Caco-2 (cell line): ENCODE measurements around the gene TIMM17A. TPM values are rescaled to one million over a fixed set of nuclear protein-coding genes. Genes with fewer than 3 reads are reported as not detected.

Source experiments
- BruUV-seq: library from RNA; stranded (reverse); fragments of 400-500 nt; replicated peaks from 2 replicates; lab custom pipeline; 2021; lab: Mats Ljungman, UMichigan
- CTCF ChIA-PET: fragments of 300-600 bp; sonication (Branson Sonifier 250); formaldehyde crosslinking; loops from one replicate; lab custom pipeline; 2022; ENCODE audit warnings: antibody characterized with exemption; lab: Charles Lee
- POLR2A ChIA-PET: fragments of 300-600 bp; sonication (Branson Sonifier 250); formaldehyde crosslinking; loops from one replicate; lab custom pipeline; 2022; ENCODE audit warnings: antibody characterized with exemption; lab: Charles Lee
- DNase-seq, 2 experiments: peaks; one replicate each; pipeline versions ENCODE4 v3.0.0 to v3.0.0-alpha.2; 2020 to 2022
- H3K27me3 ChIP-seq: replicated peaks from 2 replicates; pipeline ENCODE4 v1.6.0; 2011; ENCODE audit warnings: low read length; ENCODE audit not compliant: control insufficient read depth, insufficient read depth
- H3K36me3 ChIP-seq: 2 replicates; pipeline ENCODE4 v1.5.1; 2011; ENCODE audit warnings: low read length; ENCODE audit not compliant: control insufficient read depth, insufficient read depth
- H3K4me1 ChIP-seq: fragments of 250-450 bp; sonication (Bioruptor Pico); 2 replicates; pipeline ENCODE4 v1.5.1; 2020; ENCODE audit warnings: mild to moderate bottlenecking
- H3K4me3 ChIP-seq: 2 replicates; pipeline ENCODE4 v1.5.1; 2011; ENCODE audit warnings: low read depth, mild to moderate bottlenecking, control low read depth, low read length
- H3K9me3 ChIP-seq: fragments of 250-450 bp; sonication (Bioruptor Pico); 2 replicates; pipeline ENCODE4 v1.5.1; 2020; ENCODE audit warnings: mild to moderate bottlenecking, moderate library complexity
- H3K27ac Mint-ChIP-seq: one replicate; pipeline ENCODE4 v1.8.0; 2022; ENCODE audit warnings: mixed read lengths; ENCODE audit not compliant: unreplicated experiment
- H3K27me3 Mint-ChIP-seq: one replicate; pipeline ENCODE4 v1.8.0; 2022; ENCODE audit warnings: mixed read lengths; ENCODE audit not compliant: insufficient read depth, unreplicated experiment
- H3K36me3 Mint-ChIP-seq: one replicate; pipeline ENCODE4 v1.8.0; 2022; ENCODE audit warnings: mild to moderate bottlenecking, mixed read lengths; ENCODE audit not compliant: insufficient read depth, unreplicated experiment
- H3K4me1 Mint-ChIP-seq: one replicate; pipeline ENCODE4 v1.8.0; 2022; ENCODE audit warnings: low read depth, mixed read lengths; ENCODE audit not compliant: unreplicated experiment
- H3K4me3 Mint-ChIP-seq: one replicate; pipeline ENCODE4 v1.8.0; 2022; ENCODE audit warnings: mild to moderate bottlenecking, moderate library complexity, mixed read lengths; ENCODE audit not compliant: unreplicated experiment
- H3K9me3 Mint-ChIP-seq: one replicate; pipeline ENCODE4 v1.8.0; 2022; ENCODE audit warnings: mixed read lengths; ENCODE audit not compliant: unreplicated experiment
- CTCF ChIP-seq, 2 experiments: fragments of 200-600 bp in 1 of 2; IDR thresholded peaks; 1 replicate in 1 of 2; 2 replicates in 1 of 2; pipeline versions ENCODE4 v1.5.1 to v1.8.0; 2011 to 2022; ENCODE audit warnings: antibody characterized with exemption in 1 of 2, control low read depth in 1 of 2, inconsistent platforms in 1 of 2, low read depth in 1 of 2, low read length in 1 of 2, mild to moderate bottlenecking in 1 of 2, moderate library complexity in 1 of 2; ENCODE audit not compliant: insufficient read depth in 1 of 2, severe bottlenecking in 1 of 2, unreplicated experiment in 1 of 2
- intact Hi-C: fragments of 100-400 bp; cut with micrococcal nuclease; formaldehyde crosslinking; loops from one replicate; pipeline ENCODE4 v1.10.0; 2022; ENCODE audit not compliant: unreplicated experiment
- total RNA-seq: library from RNA; stranded (reverse); gene quantifications from 2 replicates; pipeline ENCODE4 v1.2.3, GENCODE V29; 2022

Gene TIMM17A
- total RNA-seq, 1 experiment from 2014 or later: 63.7 TPM

- no TSS peak for BruUV-seq
- Mint-ChIP-seq H3K4me3 (peak overlapping the region; percentile 40), H3K27ac (peak overlapping the region; percentile 75), H3K9me3 (no peaks in the 10 kb centered on the region), H3K36me3 (peaks cover 90% of the 10 kb centered on the region), H3K27me3 (no peaks in the 10 kb centered on the region), H3K4me1 (peaks cover 40% of the 10 kb centered on the region)
- Histone ChIP-seq H3K27me3 (no peaks in the 10 kb centered on the region), H3K9me3 (no peaks in the 10 kb centered on the region), H3K4me3 (no peak overlapping the region), H3K36me3 (peaks cover 20% of the 10 kb centered on the region), H3K4me1 (peaks cover 56% of the 10 kb centered on the region)
- ChIA-PET CTCF (no interaction called here), POLR2A (interaction anchor here (0.5 kb wide), 1 partner anchor 14 kb away, joined by 4 read pairs; no protein-coding TSS in a partner anchor)
- intact Hi-C loops: no loop called here
- no peak for DNase-seq
- no peak for TF ChIP-seq CTCF (IDR thresholded peaks at IDR 0.05; ENCODE audit: insufficient read depth in 1 of 2, low read depth in 1 of 2, low read length in 1 of 2, severe bottlenecking in 1 of 2, unreplicated experiment in 1 of 2)
Observed at GRCh38 chr1:202014915-202015661, 59.8 kb downstream of the TIMM17A start.

GRCh38 chr1:202015662-202015937, 60.3 kb downstream of the TIMM17A start:
- Mint-ChIP-seq H3K4me1 (peaks cover 40% of the 10 kb centered on the region), H3K27ac (peak overlapping the region; percentile 75), H3K27me3 (no peaks in the 10 kb centered on the region), H3K4me3 (peak overlapping the region; percentile 58), H3K36me3 (peaks cover 85% of the 10 kb centered on the region), H3K9me3 (no peaks in the 10 kb centered on the region)
- POLR2A ChIA-PET: no interaction called here
- BruUV-seq: no TSS peak
- no peak for TF ChIP-seq CTCF (IDR thresholded peaks at IDR 0.05; ENCODE audit: insufficient read depth in 1 of 2, low read depth in 1 of 2, low read length in 1 of 2, severe bottlenecking in 1 of 2, unreplicated experiment in 1 of 2)
- DNase-seq: no peak
- Histone ChIP-seq H3K4me3 (no peak overlapping the region), H3K9me3 (no peaks in the 10 kb centered on the region), H3K36me3 (peaks cover 20% of the 10 kb centered on the region), H3K27me3 (no peaks in the 10 kb centered on the region), H3K4me1 (peaks cover 59% of the 10 kb centered on the region)
- CTCF ChIA-PET: no interaction called here
- intact Hi-C loops: no loop called here

GRCh38 chr1:202016022-202016810, 60.9 kb downstream of the TIMM17A start:
- Histone ChIP-seq H3K36me3 (peaks cover 20% of the 10 kb centered on the region), H3K9me3 (no peaks in the 10 kb centered on the region), H3K4me1 (peaks cover 59% of the 10 kb centered on the region), H3K4me3 (no peak overlapping the region), H3K27me3 (no peaks in the 10 kb centered on the region)
- ChIA-PET CTCF (interaction anchor here (1.1 kb wide), 1 partner anchor 33 kb away, joined by 3 read pairs; no protein-coding TSS in a partner anchor), POLR2A (interaction anchor here (0.6 to 2.5 kb wide), 3 partner anchors 19 to 90 kb away, joined by 3 to 24 read pairs (median 9); no protein-coding TSS in a partner anchor)
- Mint-ChIP-seq H3K27me3 (no peaks in the 10 kb centered on the region), H3K4me3 (peak overlapping the region; percentile 58), H3K4me1 (peaks cover 40% of the 10 kb centered on the region), H3K36me3 (peaks cover 78% of the 10 kb centered on the region), H3K9me3 (no peaks in the 10 kb centered on the region), H3K27ac (peak overlapping the region; percentile 75)
- no TSS peak for BruUV-seq
- no peak for DNase-seq
- intact Hi-C loops: no loop called here
- TF ChIP-seq CTCF (IDR thresholded peaks at IDR 0.05; ENCODE audit: insufficient read depth in 1 of 2, low read depth in 1 of 2, low read length in 1 of 2, severe bottlenecking in 1 of 2, unreplicated experiment in 1 of 2): no peak
